ENCODE data around the gene CDC25B. TPM values are rescaled to one million over a fixed set of nuclear protein-coding genes. Genes with fewer than 3 reads are reported as not detected.
A peak's percentile ranks its signal among the peaks of the same experiment; 100 is the strongest.

CDC25B gene
- total RNA-seq, 1 experiment from 2014 or later, result 65.5 TPM

GRCh38 chr20:3803289-3803688 is 7.2 kb downstream of the CDC25B start:
- DNase-seq (ENCODE audit: low spot score), result no peak

- no peak for DNase-seq (ENCODE audit: low spot score)
Measured at GRCh38 chr20:3803854-3804253, 7.7 kb downstream of the CDC25B start.

DNA sequence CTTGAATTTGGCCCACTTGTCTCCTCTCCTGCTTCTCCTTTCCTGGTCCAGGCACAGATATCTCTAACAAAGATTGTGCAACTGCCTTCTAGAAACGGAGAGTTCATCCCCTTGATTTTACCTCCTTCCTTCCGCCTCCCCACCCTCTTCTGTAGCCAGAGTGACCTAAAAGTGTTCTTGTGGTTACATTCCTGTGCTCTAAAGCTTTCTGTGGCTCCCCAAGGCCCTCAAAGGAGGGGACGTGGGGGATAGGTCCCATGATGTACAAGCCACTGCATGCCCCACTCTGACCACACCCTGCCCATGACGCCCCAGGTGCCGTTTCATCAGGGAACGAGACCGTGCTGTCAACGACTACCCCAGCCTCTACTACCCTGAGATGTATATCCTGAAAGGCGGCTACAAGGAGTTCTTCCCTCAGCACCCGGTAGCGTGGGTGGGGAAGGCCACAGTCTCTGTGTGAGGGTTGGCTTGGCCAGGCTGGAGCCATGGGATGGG is 8.2 kb downstream of the CDC25B start:
- DNase-seq (ENCODE audit: low spot score), result no peak

- DNase-seq (ENCODE audit: low spot score), result no peak
Measured at GRCh38 chr20:3804781-3805180, 8.7 kb downstream of the CDC25B start.

GRCh38 chr20:3808544-3808943 is 12.4 kb downstream of the CDC25B start:
- no peak for DNase-seq (ENCODE audit: low spot score)

GRCh38 chr20:3811467-3812258 is 15.6 kb downstream of the CDC25B start:
- DNase-seq (ENCODE audit: low spot score), result peak; percentile 99

DNA sequence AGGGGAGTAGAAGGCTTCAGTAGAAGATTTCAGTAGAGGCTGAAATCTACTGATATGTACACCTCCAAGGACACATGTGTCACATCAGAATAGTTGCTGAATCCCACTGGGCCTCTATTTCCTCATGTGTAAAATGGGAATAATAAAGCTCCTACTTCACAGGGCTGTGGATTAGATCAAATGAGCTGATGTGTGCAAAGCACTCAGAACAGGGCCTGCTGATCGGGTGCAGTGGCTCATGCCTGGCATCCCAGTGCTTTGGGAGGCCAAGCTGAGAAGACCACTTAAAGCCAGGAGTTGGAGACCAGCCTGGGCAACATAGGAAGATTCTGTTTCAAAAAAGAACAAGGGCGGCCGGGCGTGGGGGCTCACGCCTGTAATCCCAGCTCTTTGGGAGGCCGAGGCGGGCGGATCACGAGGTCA is 16.2 kb downstream of the CDC25B start:
- no peak for DNase-seq (ENCODE audit: low spot score)

- DNase-seq (ENCODE audit: low spot score), result no peak
Measured at GRCh38 chr20:3812975-3813847, 17.1 kb downstream of the CDC25B start.

- no peak for DNase-seq (ENCODE audit: low spot score)
Measured at GRCh38 chr20:3813848-3814581, 17.9 kb downstream of the CDC25B start.

DNA sequence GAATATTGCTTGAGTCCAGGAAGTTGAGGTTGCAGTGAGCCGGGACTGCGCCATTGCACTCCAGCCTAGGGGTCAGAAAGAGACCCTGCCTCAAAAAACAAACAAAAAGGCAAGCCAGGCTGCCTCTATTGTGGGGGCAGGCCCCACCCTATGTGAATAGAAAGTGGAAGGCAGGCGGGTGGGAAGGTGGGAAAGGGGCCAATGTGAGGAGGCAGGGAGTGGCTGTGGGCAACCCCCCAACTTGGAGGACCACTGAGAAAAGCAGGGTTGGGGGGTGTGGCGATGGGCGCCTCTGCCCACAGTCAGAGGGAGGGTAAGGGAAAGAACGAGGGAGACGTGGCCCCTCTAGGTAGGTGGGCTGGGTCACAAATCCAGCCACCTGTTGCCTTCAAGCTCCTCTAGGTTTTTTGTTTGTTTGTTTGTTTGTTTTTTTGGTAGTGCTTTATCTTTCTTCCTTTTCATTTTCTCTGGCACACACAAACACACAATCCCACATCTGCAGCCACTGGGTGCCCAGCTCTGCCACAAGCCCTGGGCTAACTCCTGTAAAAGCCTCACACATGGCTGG is 18.9 kb downstream of the CDC25B start:
- no peak for DNase-seq (ENCODE audit: low spot score)

GRCh38 chr20:3815703-3816315 is 19.7 kb downstream of the CDC25B start:
- no peak for DNase-seq (ENCODE audit: low spot score)

- peak; percentile 81 for DNase-seq (ENCODE audit: low spot score)
Measured at GRCh38 chr20:3818155-3819151, 22.3 kb downstream of the CDC25B start.

- no peak for DNase-seq (ENCODE audit: low spot score)
Measured at GRCh38 chr20:3819411-3820047, 23.4 kb downstream of the CDC25B start.

GRCh38 chr20:3820048-3820900 is 24.2 kb downstream of the CDC25B start, which contains the start of gene AP5S1:
Gene AP5S1, plus strand, starts transcription at chr20:3820547. Its CDS starts 1,571 bp downstream, at chr20:3822118.
- DNase-seq (ENCODE audit: low spot score), result peak; percentile 96

GRCh38 chr20:3820901-3821727 is 25.0 kb downstream of the CDC25B start:
- peak; percentile 26 for DNase-seq (ENCODE audit: low spot score)

DNA sequence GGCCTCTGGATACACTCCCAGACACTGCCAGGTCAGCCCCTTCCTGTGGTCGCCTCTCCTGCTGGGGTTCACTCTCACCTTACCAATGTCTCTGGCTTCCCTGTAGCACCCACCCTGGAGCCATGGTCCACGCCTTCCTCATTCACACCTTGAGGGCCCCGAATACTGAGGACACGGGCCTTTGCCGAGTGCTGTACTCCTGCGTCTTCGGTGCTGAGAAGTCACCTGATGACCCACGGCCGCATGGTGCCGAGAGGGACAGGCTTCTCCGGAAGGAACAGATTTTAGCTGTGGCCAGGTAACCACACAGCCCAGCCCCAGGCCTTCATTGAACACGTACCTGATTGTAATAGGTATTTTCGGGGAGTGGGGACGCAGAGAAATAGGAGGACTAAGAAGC is 25.9 kb downstream of the CDC25B start:
- no peak for DNase-seq (ENCODE audit: low spot score)

- DNase-seq (ENCODE audit: low spot score), result no peak
Measured at GRCh38 chr20:3823881-3824280, 27.8 kb downstream of the CDC25B start.
